ENCODE results near the gene GCDH.
"Not testable (repeated sequence)": the region's sequence is repeated elsewhere in the genome, so short reads cannot be mapped to it uniquely, and the experiment has no call there.

The GCDH gene

GRCh38 chr19:12899891-12900518 is 9.0 kb downstream of the GCDH start:
- Histone ChIP-seq H3K27me3 (ENCODE audit: control insufficient read depth in 5 of 5, insufficient read depth in 4 of 5, low read length in 5 of 5) (no peaks in the 10 kb centered on the region), H3K27ac (ENCODE audit: low read depth, low read length) (no peak overlapping the region), H3K9ac (ENCODE audit: low read length in 5 of 5) (no peak overlapping the region), H3K4me3 (ENCODE audit: low read depth in 1 of 5, low read length in 5 of 5) (no peak overlapping the region), H3K4me1 (ENCODE audit: control insufficient read depth in 5 of 5, insufficient read depth in 5 of 5, low read length in 5 of 5) (no peaks in the 10 kb centered on the region), H3K36me3 (ENCODE audit: control insufficient read depth in 5 of 5, insufficient read depth in 5 of 5, low read length in 5 of 5) (peaks cover 0 to 37% (median 34%) of the 10 kb centered on the region in 5 donors), H3K9me3 (ENCODE audit: control insufficient read depth in 5 of 5, low read length in 5 of 5) (no peaks in the 10 kb centered on the region)

- H3K9me3 ChIP-seq (ENCODE audit: control insufficient read depth in 5 of 5, low read length in 5 of 5): no peaks in the 10 kb centered on the region
- H3K36me3 ChIP-seq (ENCODE audit: control insufficient read depth in 5 of 5, insufficient read depth in 5 of 5, low read length in 5 of 5): peaks cover 0 to 3% (median 0%) of the 10 kb centered on the region in 5 donors
- H3K27me3 ChIP-seq (ENCODE audit: control insufficient read depth in 5 of 5, insufficient read depth in 4 of 5, low read length in 5 of 5): no peaks in the 10 kb centered on the region
- H3K27ac ChIP-seq (ENCODE audit: low read depth, low read length): no peak overlapping the region
- H3K4me3 ChIP-seq (ENCODE audit: low read depth in 1 of 5, low read length in 5 of 5): no peak overlapping the region
- peaks cover 0 to 2% (median under 1%) of the 10 kb centered on the region in 5 donors for H3K4me1 ChIP-seq (ENCODE audit: control insufficient read depth in 5 of 5, insufficient read depth in 5 of 5, low read length in 5 of 5)
- H3K9ac ChIP-seq (ENCODE audit: low read length in 5 of 5): no peak overlapping the region
Observed at GRCh38 chr19:12907166-12907565, 16.2 kb downstream of the GCDH start.

GRCh38 chr19:12912571-12912970 is 21.6 kb downstream of the GCDH start:
- H3K36me3 ChIP-seq (ENCODE audit: control insufficient read depth in 5 of 5, insufficient read depth in 5 of 5, low read length in 5 of 5): no peaks in the 10 kb centered on the region
- peak overlapping the region in 4 of 5 donors; percentile 34 to 49 (median 40) for H3K4me3 ChIP-seq (ENCODE audit: low read depth in 1 of 5, low read length in 5 of 5)

GRCh38 chr19:12913011-12913561 is 22.1 kb downstream of the GCDH start:
- Histone ChIP-seq H3K9ac (ENCODE audit: low read length in 5 of 5) (peak overlapping the region in 3 of 5 donors; percentile 16 to 31 (median 26)), H3K9me3 (ENCODE audit: control insufficient read depth in 5 of 5, low read length in 5 of 5) (no peaks in the 10 kb centered on the region), H3K27me3 (ENCODE audit: control insufficient read depth in 5 of 5, insufficient read depth in 4 of 5, low read length in 5 of 5) (no peaks in the 10 kb centered on the region), H3K36me3 (ENCODE audit: control insufficient read depth in 5 of 5, insufficient read depth in 5 of 5, low read length in 5 of 5) (no peaks in the 10 kb centered on the region), H3K4me3 (ENCODE audit: low read depth in 1 of 5, low read length in 5 of 5) (peak overlapping the region in 4 of 5 donors; percentile 34 to 49 (median 40)), H3K4me1 (ENCODE audit: control insufficient read depth in 5 of 5, insufficient read depth in 5 of 5, low read length in 5 of 5) (peaks cover 4 to 23% (median 22%) of the 10 kb centered on the region in 5 donors), H3K27ac (ENCODE audit: low read depth, low read length) (no peak overlapping the region)

More at GRCh38 chr19:12912571-12912970, 21.6 kb downstream of the GCDH start:
- Histone ChIP-seq H3K9me3 (ENCODE audit: control insufficient read depth in 5 of 5, low read length in 5 of 5) (no peaks in the 10 kb centered on the region), H3K9ac (ENCODE audit: low read length in 5 of 5) (peak overlapping the region in 3 of 5 donors; percentile 16 to 48 (median 26)), H3K4me1 (ENCODE audit: control insufficient read depth in 5 of 5, insufficient read depth in 5 of 5, low read length in 5 of 5) (peaks cover 4 to 23% (median 22%) of the 10 kb centered on the region in 5 donors), H3K27ac (ENCODE audit: low read depth, low read length) (no peak overlapping the region), H3K27me3 (ENCODE audit: control insufficient read depth in 5 of 5, insufficient read depth in 4 of 5, low read length in 5 of 5) (no peaks in the 10 kb centered on the region)

GRCh38 chr19:12913851-12914690 is 23.1 kb downstream of the GCDH start:
- Histone ChIP-seq H3K27ac (ENCODE audit: low read depth, low read length) (no peak overlapping the region), H3K9ac (ENCODE audit: low read length in 5 of 5) (peak overlapping the region in 1 of 5 donors; percentile 16), H3K4me1 (ENCODE audit: control insufficient read depth in 5 of 5, insufficient read depth in 5 of 5, low read length in 5 of 5) (peaks cover 4 to 27% (median 25%) of the 10 kb centered on the region in 5 donors), H3K27me3 (ENCODE audit: control insufficient read depth in 5 of 5, insufficient read depth in 4 of 5, low read length in 5 of 5) (no peaks in the 10 kb centered on the region), H3K36me3 (ENCODE audit: control insufficient read depth in 5 of 5, insufficient read depth in 5 of 5, low read length in 5 of 5) (no peaks in the 10 kb centered on the region), H3K4me3 (ENCODE audit: low read depth in 1 of 5, low read length in 5 of 5) (peak overlapping the region in 1 of 5 donors; percentile 23), H3K9me3 (ENCODE audit: control insufficient read depth in 5 of 5, low read length in 5 of 5) (no peaks in the 10 kb centered on the region)

GRCh38 chr19:12915860-12916259 is 24.9 kb downstream of the GCDH start:
- not testable (repeated sequence) for H3K9ac ChIP-seq (ENCODE audit: low read length in 5 of 5); H3K27me3 ChIP-seq (ENCODE audit: control insufficient read depth in 5 of 5, insufficient read depth in 4 of 5, low read length in 5 of 5); H3K9me3 ChIP-seq (ENCODE audit: control insufficient read depth in 5 of 5, low read length in 5 of 5); H3K4me3 ChIP-seq (ENCODE audit: low read depth in 1 of 5, low read length in 5 of 5); H3K36me3 ChIP-seq (ENCODE audit: control insufficient read depth in 5 of 5, insufficient read depth in 5 of 5, low read length in 5 of 5); H3K27ac ChIP-seq (ENCODE audit: low read depth, low read length)
- H3K4me1 ChIP-seq (ENCODE audit: control insufficient read depth in 5 of 5, insufficient read depth in 5 of 5, low read length in 5 of 5): peaks cover 4 to 30% (median 25%) of the 10 kb centered on the region in 5 donors

GRCh38 chr19:12918253-12918652 is 27.3 kb downstream of the GCDH start:
- H3K9ac ChIP-seq (ENCODE audit: low read length in 5 of 5): no peak overlapping the region
- no peaks in the 10 kb centered on the region for H3K9me3 ChIP-seq (ENCODE audit: control insufficient read depth in 5 of 5, low read length in 5 of 5)
- H3K4me3 ChIP-seq (ENCODE audit: low read depth in 1 of 5, low read length in 5 of 5): no peak overlapping the region
- H3K4me1 ChIP-seq (ENCODE audit: control insufficient read depth in 5 of 5, insufficient read depth in 5 of 5, low read length in 5 of 5): peaks cover 2 to 24% (median 14%) of the 10 kb centered on the region in 5 donors
- H3K36me3 ChIP-seq (ENCODE audit: control insufficient read depth in 5 of 5, insufficient read depth in 5 of 5, low read length in 5 of 5): peaks cover 0 to 11% (median 11%) of the 10 kb centered on the region in 5 donors
- H3K27me3 ChIP-seq (ENCODE audit: control insufficient read depth in 5 of 5, insufficient read depth in 4 of 5, low read length in 5 of 5): no peaks in the 10 kb centered on the region
- no peak overlapping the region for H3K27ac ChIP-seq (ENCODE audit: low read depth, low read length)

GRCh38 chr19:12921047-12921446 is 30.1 kb downstream of the GCDH start:
- Histone ChIP-seq H3K27ac (ENCODE audit: low read depth, low read length) (no peak overlapping the region), H3K4me1 (ENCODE audit: control insufficient read depth in 5 of 5, insufficient read depth in 5 of 5, low read length in 5 of 5) (peaks cover 0 to 14% (median 8%) of the 10 kb centered on the region in 5 donors), H3K9me3 (ENCODE audit: control insufficient read depth in 5 of 5, low read length in 5 of 5) (no peaks in the 10 kb centered on the region), H3K4me3 (ENCODE audit: low read depth in 1 of 5, low read length in 5 of 5) (no peak overlapping the region), H3K27me3 (ENCODE audit: control insufficient read depth in 5 of 5, insufficient read depth in 4 of 5, low read length in 5 of 5) (no peaks in the 10 kb centered on the region), H3K9ac (ENCODE audit: low read length in 5 of 5) (no peak overlapping the region), H3K36me3 (ENCODE audit: control insufficient read depth in 5 of 5, insufficient read depth in 5 of 5, low read length in 5 of 5) (peaks cover 0 to 38% (median 30%) of the 10 kb centered on the region in 5 donors)

- Histone ChIP-seq H3K27me3 (ENCODE audit: control insufficient read depth in 5 of 5, insufficient read depth in 4 of 5, low read length in 5 of 5) (no peaks in the 10 kb centered on the region), H3K27ac (ENCODE audit: low read depth, low read length) (no peak overlapping the region), H3K9ac (ENCODE audit: low read length in 5 of 5) (no peak overlapping the region), H3K36me3 (ENCODE audit: control insufficient read depth in 5 of 5, insufficient read depth in 5 of 5, low read length in 5 of 5) (peaks cover 0 to 53% (median 42%) of the 10 kb centered on the region in 5 donors), H3K4me3 (ENCODE audit: low read depth in 1 of 5, low read length in 5 of 5) (no peak overlapping the region), H3K4me1 (ENCODE audit: control insufficient read depth in 5 of 5, insufficient read depth in 5 of 5, low read length in 5 of 5) (peaks cover 0 to 14% (median 8%) of the 10 kb centered on the region in 5 donors), H3K9me3 (ENCODE audit: control insufficient read depth in 5 of 5, low read length in 5 of 5) (no peaks in the 10 kb centered on the region)
Observed at GRCh38 chr19:12922959-12923358, 32.0 kb downstream of the GCDH start.

All from subcutaneous abdominal adipose tissue (tissue), 5 donors.